WTC11 (cell line): ENCODE data around the gene PKDCC. TPM values are rescaled to one million over a fixed set of nuclear protein-coding genes. Genes with fewer than 3 reads are reported as not detected.

ENCODE experiments used
- ATAC-seq: fragments of 200-7000 bp; cut with Tn5 transposase; 2 replicates; pipeline ENCODE4 v1.10.0; 2021; ENCODE audit warnings: mild to moderate bottlenecking, moderate library complexity
- CTCF ChIA-PET: fragments of 300-600 bp; sonication (Branson Sonifier 250); formaldehyde crosslinking; loops from one replicate; lab custom pipeline; 2021; ENCODE audit warnings: antibody characterized with exemption; lab: Charles Lee
- POLR2A ChIA-PET: fragments of 350-600 bp; sonication (Branson Sonifier 250); formaldehyde crosslinking; loops from one replicate; lab custom pipeline; 2021; ENCODE audit warnings: antibody characterized with exemption; lab: Charles Lee
- DNase-seq: peaks from one replicate; pipeline ENCODE4 v3.0.0; 2021; ENCODE audit warnings: low spot score
- H3K27ac Mint-ChIP-seq: 2 replicates; pipeline ENCODE4 v1.8.0; 2021; ENCODE audit warnings: mixed read lengths
- H3K27me3 Mint-ChIP-seq: 2 replicates; pipeline ENCODE4 v1.8.0; 2021; ENCODE audit warnings: low read depth, mild to moderate bottlenecking, moderate library complexity, mixed read lengths
- H3K36me3 Mint-ChIP-seq: 2 replicates; pipeline ENCODE4 v1.8.0; 2021; ENCODE audit warnings: mixed read lengths
- H3K4me1 Mint-ChIP-seq: 2 replicates; pipeline ENCODE4 v1.8.0; 2022; ENCODE audit warnings: mixed read lengths
- H3K4me3 Mint-ChIP-seq: 2 replicates; pipeline ENCODE4 v1.8.0; 2021; ENCODE audit warnings: mild to moderate bottlenecking, moderate library complexity, mixed read lengths
- H3K9me3 Mint-ChIP-seq: 2 replicates; pipeline ENCODE4 v1.8.0; 2021; ENCODE audit warnings: mixed read lengths
- ATF1 ChIP-seq: sonication (generic); formaldehyde crosslinking; IDR thresholded peaks from 2 replicates; pipeline ENCODE4 v1.8.1; 2023; ENCODE audit warnings: mild to moderate bottlenecking, moderate library complexity, missing genetic modification reagents
- E2F1 ChIP-seq: sonication (generic); formaldehyde crosslinking; IDR thresholded peaks from 2 replicates; pipeline ENCODE4 v1.8.0; 2022; ENCODE audit warnings: mild to moderate bottlenecking, missing genetic modification reagents
- EMX1 ChIP-seq: fragments of 250-450 bp; sonication (Bioruptor Pico); IDR thresholded peaks from 2 replicates; pipeline ENCODE4 v1.8.0; 2021; ENCODE audit warnings: mild to moderate bottlenecking
- ETV6 ChIP-seq: sonication (generic); formaldehyde crosslinking; IDR thresholded peaks from 2 replicates; pipeline ENCODE4 v1.8.1; 2022; ENCODE audit warnings: mild to moderate bottlenecking, missing genetic modification reagents
- FOXK1 ChIP-seq: sonication (generic); formaldehyde crosslinking; IDR thresholded peaks from 2 replicates; pipeline ENCODE4 v1.8.0; 2022; ENCODE audit warnings: mild to moderate bottlenecking, moderate library complexity, missing genetic modification reagents
- FOXP1 ChIP-seq: sonication (generic); formaldehyde crosslinking; IDR thresholded peaks from 2 replicates; pipeline ENCODE4 v1.8.0; 2022; ENCODE audit warnings: missing genetic modification reagents, mild to moderate bottlenecking, moderate library complexity, borderline replicate concordance
- IRF1 ChIP-seq: sonication (generic); formaldehyde crosslinking; IDR thresholded peaks from 2 replicates; pipeline ENCODE4 v1.8.0; 2023; ENCODE audit warnings: missing genetic modification reagents
- IRF2 ChIP-seq: sonication (generic); formaldehyde crosslinking; IDR thresholded peaks from 2 replicates; pipeline ENCODE4 v1.8.0; 2022; ENCODE audit warnings: low read depth, missing genetic modification reagents, borderline replicate concordance
- JUN ChIP-seq: sonication (generic); formaldehyde crosslinking; IDR thresholded peaks from 2 replicates; pipeline ENCODE4 v1.8.0; 2023; ENCODE audit warnings: mild to moderate bottlenecking, missing genetic modification reagents
- MXD4 ChIP-seq: fragments of 250-450 bp; sonication (Bioruptor Pico); IDR thresholded peaks from 2 replicates; pipeline ENCODE4 v1.8.0; 2021; ENCODE audit warnings: mild to moderate bottlenecking, moderate library complexity, borderline replicate concordance
- NFATC4 ChIP-seq: fragments of 250-450 bp; sonication (Bioruptor Pico); IDR thresholded peaks from 2 replicates; pipeline ENCODE4 v1.9.0; 2021; ENCODE audit warnings: mild to moderate bottlenecking
- NR2C2 ChIP-seq: sonication (generic); formaldehyde crosslinking; IDR thresholded peaks from 2 replicates; pipeline ENCODE4 v1.8.0; 2022; ENCODE audit warnings: mild to moderate bottlenecking, missing genetic modification reagents
- OVOL2 ChIP-seq: fragments of 250-450 bp; sonication (Bioruptor Pico); IDR thresholded peaks from 2 replicates; pipeline ENCODE4 v1.9.0; 2021; ENCODE audit warnings: mild to moderate bottlenecking, borderline replicate concordance
- PREB ChIP-seq: sonication (generic); formaldehyde crosslinking; IDR thresholded peaks from 2 replicates; pipeline ENCODE4 v1.8.1; 2022; ENCODE audit warnings: mild to moderate bottlenecking, missing genetic modification reagents, moderate library complexity, borderline replicate concordance
- PRRX2 ChIP-seq: fragments of 250-450 bp; sonication (Bioruptor Pico); IDR thresholded peaks from 2 replicates; pipeline ENCODE4 v1.8.0; 2021; ENCODE audit warnings: mild to moderate bottlenecking
- SOX15 ChIP-seq: fragments of 250-450 bp; sonication (Bioruptor Pico); IDR thresholded peaks from 2 replicates; pipeline ENCODE4 v1.9.0; 2021; ENCODE audit warnings: mild to moderate bottlenecking
- TCF7 ChIP-seq: sonication (generic); formaldehyde crosslinking; IDR thresholded peaks from 2 replicates; pipeline ENCODE4 v1.8.0; 2022; ENCODE audit warnings: mild to moderate bottlenecking, low read depth, missing genetic modification reagents, moderate library complexity
- TEAD4 ChIP-seq: sonication (generic); formaldehyde crosslinking; IDR thresholded peaks from 2 replicates; pipeline ENCODE4 v1.8.0; 2022; ENCODE audit warnings: mild to moderate bottlenecking, missing genetic modification reagents
- ZNF121 ChIP-seq: sonication (generic); formaldehyde crosslinking; IDR thresholded peaks from 2 replicates; pipeline ENCODE4 v1.8.0; 2023; ENCODE audit warnings: missing genetic modification reagents
- total RNA-seq: library from RNA; stranded (reverse); gene quantifications from 3 replicates; pipeline ENCODE4 v1.2.3, GENCODE V29; 2021
- TF ChIP-seq, protein P1 (sequence below): fragments of 250-450 bp; sonication (Bioruptor Pico); IDR thresholded peaks from 2 replicates; pipeline ENCODE4 v1.8.0; 2021; ENCODE audit warnings: mild to moderate bottlenecking
- TF ChIP-seq, protein P2 (sequence below): sonication (generic); formaldehyde crosslinking; IDR thresholded peaks from 2 replicates; pipeline ENCODE4 v1.8.0; 2022; ENCODE audit warnings: missing genetic modification reagents
- TF ChIP-seq, protein P3 (sequence below): fragments of 250-450 bp; sonication (Bioruptor Pico); IDR thresholded peaks from 2 replicates; pipeline ENCODE4 v1.9.0; 2021; ENCODE audit warnings: moderate library complexity, mild to moderate bottlenecking, inconsistent platforms, borderline replicate concordance
- TF ChIP-seq, protein P4 (sequence below): sonication (generic); formaldehyde crosslinking; IDR thresholded peaks from 2 replicates; pipeline ENCODE4 v1.8.1; 2022; ENCODE audit warnings: missing genetic modification reagents, borderline replicate concordance

Gene PKDCC
- total RNA-seq, 1 experiment from 2014 or later, result 27.3 TPM

GRCh38 chr2:42042631-42043355 is 5.0 kb upstream of the PKDCC start (continued):
- TF ChIP-seq, protein P1, sequence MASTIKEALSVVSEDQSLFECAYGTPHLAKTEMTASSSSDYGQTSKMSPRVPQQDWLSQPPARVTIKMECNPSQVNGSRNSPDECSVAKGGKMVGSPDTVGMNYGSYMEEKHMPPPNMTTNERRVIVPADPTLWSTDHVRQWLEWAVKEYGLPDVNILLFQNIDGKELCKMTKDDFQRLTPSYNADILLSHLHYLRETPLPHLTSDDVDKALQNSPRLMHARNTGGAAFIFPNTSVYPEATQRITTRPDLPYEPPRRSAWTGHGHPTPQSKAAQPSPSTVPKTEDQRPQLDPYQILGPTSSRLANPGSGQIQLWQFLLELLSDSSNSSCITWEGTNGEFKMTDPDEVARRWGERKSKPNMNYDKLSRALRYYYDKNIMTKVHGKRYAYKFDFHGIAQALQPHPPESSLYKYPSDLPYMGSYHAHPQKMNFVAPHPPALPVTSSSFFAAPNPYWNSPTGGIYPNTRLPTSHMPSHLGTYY, result no peak
- TF ChIP-seq, protein P2, sequence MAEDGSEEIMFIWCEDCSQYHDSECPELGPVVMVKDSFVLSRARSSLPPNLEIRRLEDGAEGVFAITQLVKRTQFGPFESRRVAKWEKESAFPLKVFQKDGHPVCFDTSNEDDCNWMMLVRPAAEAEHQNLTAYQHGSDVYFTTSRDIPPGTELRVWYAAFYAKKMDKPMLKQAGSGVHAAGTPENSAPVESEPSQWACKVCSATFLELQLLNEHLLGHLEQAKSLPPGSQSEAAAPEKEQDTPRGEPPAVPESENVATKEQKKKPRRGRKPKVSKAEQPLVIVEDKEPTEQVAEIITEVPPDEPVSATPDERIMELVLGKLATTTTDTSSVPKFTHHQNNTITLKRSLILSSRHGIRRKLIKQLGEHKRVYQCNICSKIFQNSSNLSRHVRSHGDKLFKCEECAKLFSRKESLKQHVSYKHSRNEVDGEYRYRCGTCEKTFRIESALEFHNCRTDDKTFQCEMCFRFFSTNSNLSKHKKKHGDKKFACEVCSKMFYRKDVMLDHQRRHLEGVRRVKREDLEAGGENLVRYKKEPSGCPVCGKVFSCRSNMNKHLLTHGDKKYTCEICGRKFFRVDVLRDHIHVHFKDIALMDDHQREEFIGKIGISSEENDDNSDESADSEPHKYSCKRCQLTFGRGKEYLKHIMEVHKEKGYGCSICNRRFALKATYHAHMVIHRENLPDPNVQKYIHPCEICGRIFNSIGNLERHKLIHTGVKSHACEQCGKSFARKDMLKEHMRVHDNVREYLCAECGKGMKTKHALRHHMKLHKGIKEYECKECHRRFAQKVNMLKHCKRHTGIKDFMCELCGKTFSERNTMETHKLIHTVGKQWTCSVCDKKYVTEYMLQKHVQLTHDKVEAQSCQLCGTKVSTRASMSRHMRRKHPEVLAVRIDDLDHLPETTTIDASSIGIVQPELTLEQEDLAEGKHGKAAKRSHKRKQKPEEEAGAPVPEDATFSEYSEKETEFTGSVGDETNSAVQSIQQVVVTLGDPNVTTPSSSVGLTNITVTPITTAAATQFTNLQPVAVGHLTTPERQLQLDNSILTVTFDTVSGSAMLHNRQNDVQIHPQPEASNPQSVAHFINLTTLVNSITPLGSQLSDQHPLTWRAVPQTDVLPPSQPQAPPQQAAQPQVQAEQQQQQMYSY, result no peak
- no peak for TF ChIP-seq PREB (CRISPR knock-in tag)
- no peak for TF ChIP-seq ATF1 (CRISPR knock-in tag)
- no peak for TF ChIP-seq JUN (CRISPR knock-in tag)
- TF ChIP-seq, protein P3, sequence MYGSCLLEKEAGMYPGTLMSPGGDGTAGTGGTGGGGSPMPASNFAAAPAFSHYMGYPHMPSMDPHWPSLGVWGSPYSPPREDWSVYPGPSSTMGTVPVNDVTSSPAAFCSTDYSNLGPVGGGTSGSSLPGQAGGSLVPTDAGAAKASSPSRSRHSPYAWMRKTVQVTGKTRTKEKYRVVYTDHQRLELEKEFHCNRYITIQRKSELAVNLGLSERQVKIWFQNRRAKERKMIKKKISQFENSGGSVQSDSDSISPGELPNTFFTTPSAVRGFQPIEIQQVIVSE, result no peak
- TF ChIP-seq MXD4 (CRISPR knock-in tag), result no peak

DNA sequence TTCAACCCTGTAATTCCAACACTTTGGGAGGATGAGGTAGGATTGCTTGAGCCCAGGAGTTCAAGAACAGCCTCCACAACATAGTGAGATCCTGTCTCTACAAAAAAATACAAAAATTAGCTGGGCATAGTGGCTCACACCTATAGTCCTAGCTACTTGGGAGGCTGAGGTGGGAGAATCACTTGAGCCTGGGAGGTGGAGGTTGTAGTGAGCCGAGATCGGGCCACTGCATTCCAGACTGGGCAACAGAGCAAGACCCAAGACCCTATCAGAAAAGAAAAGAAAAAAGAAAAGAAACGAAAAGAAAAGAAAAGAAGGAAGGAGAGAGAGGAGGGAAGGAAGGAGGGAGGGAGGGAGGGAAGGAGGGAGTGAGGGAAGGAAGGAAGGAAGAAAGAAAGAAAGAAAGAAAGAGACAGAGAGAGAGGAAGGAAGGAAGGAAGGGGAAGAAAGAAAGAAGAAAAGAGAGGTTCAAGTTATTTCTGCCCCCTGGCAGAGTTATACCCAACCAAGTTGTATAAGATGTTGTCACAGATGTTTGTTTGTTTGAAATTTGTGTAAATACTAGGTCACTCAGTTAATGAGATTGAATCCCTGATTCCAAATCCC is 3.9 kb upstream of the PKDCC start:
- H3K4me3 Mint-ChIP-seq, result no peak overlapping the region
- H3K36me3 Mint-ChIP-seq, result no peaks in the 10 kb centered on the region
- H3K27me3 Mint-ChIP-seq, result peaks cover 4% of the 10 kb centered on the region
- ATAC-seq, result no peak
- no peaks in the 10 kb centered on the region for H3K9me3 Mint-ChIP-seq
- ChIA-PET CTCF (interaction anchor here (1.6 to 5.6 kb wide), 3 partner anchors 42 to 190 kb away, joined by 5 to 83 read pairs (median 8); no protein-coding TSS in a partner anchor), POLR2A (no interaction called here)
- H3K4me1 Mint-ChIP-seq, result peaks cover 56% of the 10 kb centered on the region
- H3K27ac Mint-ChIP-seq, result no peak overlapping the region
- DNase-seq, result no peak
- TF ChIP-seq FOXK1 (CRISPR knock-in tag) (no peak), TCF7 (CRISPR knock-in tag) (no peak), OVOL2 (no peak), PRRX2 (CRISPR knock-in tag) (no peak), FOXP1 (CRISPR knock-in tag) (no peak), IRF1 (no peak), IRF2 (no peak), TEAD4 (CRISPR knock-in tag) (no peak), E2F1 (CRISPR knock-in tag) (no peak), EMX1 (CRISPR knock-in tag) (no peak), NR2C2 (CRISPR knock-in tag) (no peak), SOX15 (CRISPR knock-in tag) (no peak), ETV6 (CRISPR knock-in tag) (no peak), ZNF121 (CRISPR knock-in tag) (no peak), NFATC4 (CRISPR knock-in tag) (no peak)
- TF ChIP-seq, protein P4, sequence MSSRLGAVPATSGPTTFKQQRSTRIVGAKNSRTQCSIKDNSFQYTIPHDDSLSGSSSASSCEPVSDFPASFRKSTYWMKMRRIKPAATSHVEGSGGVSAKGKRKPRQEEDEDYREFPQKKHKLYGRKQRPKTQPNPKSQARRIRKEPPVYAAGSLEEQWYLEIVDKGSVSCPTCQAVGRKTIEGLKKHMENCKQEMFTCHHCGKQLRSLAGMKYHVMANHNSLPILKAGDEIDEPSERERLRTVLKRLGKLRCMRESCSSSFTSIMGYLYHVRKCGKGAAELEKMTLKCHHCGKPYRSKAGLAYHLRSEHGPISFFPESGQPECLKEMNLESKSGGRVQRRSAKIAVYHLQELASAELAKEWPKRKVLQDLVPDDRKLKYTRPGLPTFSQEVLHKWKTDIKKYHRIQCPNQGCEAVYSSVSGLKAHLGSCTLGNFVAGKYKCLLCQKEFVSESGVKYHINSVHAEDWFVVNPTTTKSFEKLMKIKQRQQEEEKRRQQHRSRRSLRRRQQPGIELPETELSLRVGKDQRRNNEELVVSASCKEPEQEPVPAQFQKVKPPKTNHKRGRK, result no peak
